HG03280 (cell line): ENCODE measurements around the gene AGK.
"Not testable (repeated sequence)": the region's sequence is repeated elsewhere in the genome, so short reads cannot be mapped to it uniquely, and the experiment has no call there.

ENCODE experiments used
- ATAC-seq: cut with Tn5 transposase; IDR thresholded peaks from one replicate; pipeline ENCODE4 v1.9.1; 2021; ENCODE audit warnings: mild to moderate bottlenecking, moderate library complexity; ENCODE audit not compliant: unreplicated experiment

The AGK gene

GRCh38 chr7:141671705-141672496 is 120.7 kb downstream of the AGK start:
- no peak for ATAC-seq

- no peak for ATAC-seq
Observed at GRCh38 chr7:141673346-141673745, 122.1 kb downstream of the AGK start.

GRCh38 chr7:141674171-141674671 is 123.0 kb downstream of the AGK start:
- no peak for ATAC-seq

- no peak for ATAC-seq
Observed at GRCh38 chr7:141674702-141675101, 123.5 kb downstream of the AGK start.

GRCh38 chr7:141675436-141676215 is 124.4 kb downstream of the AGK start:
- no peak for ATAC-seq

- no peak for ATAC-seq
Observed at GRCh38 chr7:141676618-141677017, 125.4 kb downstream of the AGK start.

- ATAC-seq: no peak
Observed at GRCh38 chr7:141679014-141679413, 127.8 kb downstream of the AGK start.

GRCh38 chr7:141685285-141686023 is 134.2 kb downstream of the AGK start:
- no peak for ATAC-seq

GRCh38 chr7:141686074-141686473 is 134.9 kb downstream of the AGK start:
- ATAC-seq: no peak

GRCh38 chr7:141686670-141687069 is 135.5 kb downstream of the AGK start:
- no peak for ATAC-seq

GRCh38 chr7:141688043-141688442 is 136.8 kb downstream of the AGK start:
- no peak for ATAC-seq

- not testable (repeated sequence) for ATAC-seq
Observed at GRCh38 chr7:141689072-141689825, 138.0 kb downstream of the AGK start.

GRCh38 chr7:141691540-141691939 is 140.3 kb downstream of the AGK start:
- no peak for ATAC-seq

GRCh38 chr7:141691961-141692360 is 140.8 kb downstream of the AGK start:
- ATAC-seq: no peak

- no peak for ATAC-seq
Observed at GRCh38 chr7:141693082-141693481, 141.9 kb downstream of the AGK start.

GRCh38 chr7:141695803-141696289 is 144.6 kb downstream of the AGK start:
- no peak for ATAC-seq

GRCh38 chr7:141696348-141696747 is 145.1 kb downstream of the AGK start:
- no peak for ATAC-seq

GRCh38 chr7:141697211-141697871 is 146.1 kb downstream of the AGK start:
- no peak for ATAC-seq

- no peak for ATAC-seq
Observed at GRCh38 chr7:141698247-141699015, 147.2 kb downstream of the AGK start.
